RWPE1 (cell line): Measurements from ENCODE around the gene GTF3C4.

ENCODE experiments used
- CTCF ChIA-PET: fragments of 350-600 bp; sonication (Branson Sonifier 250); formaldehyde crosslinking; extraction: SDS; loops from one replicate; lab custom pipeline; 2021; lab: Yijun Ruan, JAX
- POLR2A ChIA-PET: fragments of 400-600 bp; formaldehyde crosslinking; extraction: SDS; loops from one replicate; lab custom pipeline; 2020; ENCODE audit warnings: antibody characterized with exemption; ENCODE audit not compliant: low non-redundant PET; lab: Yijun Ruan, JAX
- DNase-seq: peaks from one replicate; pipeline ENCODE4 v3.0.0; 2012; ENCODE audit warnings: low spot score
- H3K27ac ChIP-seq: fragments of 450-650 bp; 2 replicates; pipeline ENCODE4 v1.5.1; 2017
- CTCF ChIP-seq: fragments of 450-650 bp; conservative IDR thresholded peaks from 2 replicates; pipeline ENCODE4 v1.5.1; 2017; ENCODE audit warnings: low read depth, mild to moderate bottlenecking

GTF3C4 gene

GRCh38 chr9:132694144-132694543 is 23.9 kb downstream of the GTF3C4 start:
- DNase-seq, result no peak
- TF ChIP-seq CTCF, result no peak
- CTCF ChIA-PET, result interaction anchor here (0.6 to 1.0 kb wide), 3 partner anchors 22 to 104 kb away, joined by 3 to 5 read pairs (median 3); partner anchors contain the start of gene GTF3C4
- POLR2A ChIA-PET, result no interaction called here
- H3K27ac ChIP-seq, result no peak overlapping the region

GRCh38 chr9:132697230-132697629 is 27.0 kb downstream of the GTF3C4 start:
- CTCF ChIA-PET, result no interaction called here
- DNase-seq, result no peak
- no peak overlapping the region for H3K27ac ChIP-seq
- POLR2A ChIA-PET, result no interaction called here
- TF ChIP-seq CTCF, result no peak

- CTCF ChIA-PET, result no interaction called here
- no peak for TF ChIP-seq CTCF
- POLR2A ChIA-PET, result no interaction called here
- no peak overlapping the region for H3K27ac ChIP-seq
- DNase-seq, result no peak
These were observed 28.7 kb downstream of the GTF3C4 start for GRCh38 chr9:132698989-132699388.

- no peak for DNase-seq
- H3K27ac ChIP-seq, result no peak overlapping the region
- POLR2A ChIA-PET, result no interaction called here
- TF ChIP-seq CTCF, result no peak
- CTCF ChIA-PET, result interaction anchor here (0.6 kb wide), 1 partner anchor 35 kb away, joined by 3 read pairs; no protein-coding TSS in a partner anchor
These were observed 29.7 kb downstream of the GTF3C4 start for GRCh38 chr9:132699956-132700355.

- no peak for DNase-seq
- ChIA-PET CTCF (interaction anchor here (0.6 kb wide), 1 partner anchor 195 kb away, joined by 3 read pairs; no protein-coding TSS in a partner anchor), POLR2A (no interaction called here)
- no peak overlapping the region for H3K27ac ChIP-seq
- TF ChIP-seq CTCF, result no peak
These were observed 32.0 kb downstream of the GTF3C4 start for GRCh38 chr9:132702254-132702653.

- ChIA-PET POLR2A (no interaction called here), CTCF (interaction anchor here (0.6 kb wide), 1 partner anchor 198 kb away, joined by 6 read pairs; no protein-coding TSS in a partner anchor)
- H3K27ac ChIP-seq, result no peak overlapping the region
- DNase-seq, result peak; percentile 26
- no peak for TF ChIP-seq CTCF
These were observed 33.1 kb downstream of the GTF3C4 start for GRCh38 chr9:132703336-132703735.
